HG03108 (cell line): ENCODE measurements around the gene LZTR1.
"Not testable (repeated sequence)": the region's sequence is repeated elsewhere in the genome, so short reads cannot be mapped to it uniquely, and the experiment has no call there.

ENCODE experiments used
- ATAC-seq: cut with Tn5 transposase; IDR thresholded peaks from one replicate; pipeline ENCODE4 v1.9.1; 2021; ENCODE audit warnings: moderate library complexity; ENCODE audit not compliant: unreplicated experiment

The LZTR1 gene

GRCh38 chr22:20994128-20994901, 12.2 kb downstream of the LZTR1 start:
- ATAC-seq = no peak

DNA sequence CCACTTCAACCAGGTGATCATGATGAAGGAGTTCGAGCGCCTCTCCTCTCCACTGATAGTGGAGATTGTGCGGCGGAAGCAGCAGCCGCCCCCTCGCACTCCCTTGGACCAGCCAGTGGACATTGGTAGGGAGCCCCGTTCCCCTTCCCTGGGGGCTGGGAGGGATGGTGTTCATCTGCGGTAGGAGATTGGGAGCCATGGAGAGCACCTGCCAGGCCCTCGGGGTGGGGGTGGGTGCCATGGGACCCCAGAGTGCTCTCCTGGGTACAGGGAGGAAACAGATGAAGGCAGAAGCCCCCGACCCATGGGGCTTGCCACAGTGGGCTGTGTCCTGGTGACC, 12.8 kb downstream of the LZTR1 start:
- no peak for ATAC-seq

- no peak for ATAC-seq
These were observed 13.4 kb downstream of the LZTR1 start for GRCh38 chr22:20995329-20996030.

- no peak for ATAC-seq
These were observed 13.9 kb downstream of the LZTR1 start for GRCh38 chr22:20996031-20996410.

- ATAC-seq = no peak
These were observed 14.8 kb downstream of the LZTR1 start for GRCh38 chr22:20996598-20997535.

GRCh38 chr22:20997536-20998257, 15.6 kb downstream of the LZTR1 start:
- no peak for ATAC-seq

DNA sequence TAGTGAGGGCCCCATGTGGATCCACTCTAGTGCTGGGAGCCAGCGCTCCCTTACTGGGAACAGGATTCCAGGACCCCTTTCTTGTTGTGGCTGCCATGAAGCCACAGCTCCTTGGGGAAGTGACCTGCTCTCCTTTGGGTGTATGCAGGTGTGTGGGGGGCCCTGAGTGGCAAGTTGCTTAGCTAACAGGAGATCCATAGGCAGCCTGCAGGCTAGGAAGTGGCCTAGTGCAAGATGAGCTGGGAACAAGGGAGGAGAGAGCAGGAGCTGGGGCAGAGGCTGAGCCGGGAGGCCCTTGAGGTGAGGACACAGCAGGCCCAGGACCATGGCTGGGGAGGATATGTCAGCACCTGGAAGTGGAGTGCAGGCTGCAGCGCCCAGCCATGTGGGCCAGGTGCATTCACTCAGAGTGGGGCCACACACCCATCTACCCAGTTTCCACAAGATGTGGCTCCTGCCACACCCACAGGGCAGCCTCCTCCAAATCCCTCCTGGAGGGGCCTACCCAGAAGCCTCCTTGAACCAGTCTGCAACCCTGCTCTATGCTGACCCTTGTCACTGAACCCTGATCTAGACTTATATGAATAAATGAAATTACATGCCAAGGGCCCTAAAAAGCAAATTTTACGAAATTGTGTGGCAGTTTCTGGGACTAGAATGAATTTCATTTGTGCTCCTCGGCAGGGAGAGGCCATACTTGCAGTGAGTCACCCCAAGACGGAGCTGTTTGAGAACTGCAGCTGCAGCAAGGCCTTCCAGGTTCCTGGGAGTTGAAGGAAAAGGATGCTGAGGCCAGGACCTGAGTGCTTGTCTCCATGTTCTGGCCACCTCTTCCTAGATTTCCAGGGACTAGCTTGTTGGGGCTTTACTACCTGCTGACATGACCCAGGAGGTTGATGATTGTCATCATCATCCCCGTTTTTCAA, 16.6 kb downstream of the LZTR1 start:
- ATAC-seq = no peak

GRCh38 chr22:20999350-21000206, 17.5 kb downstream of the LZTR1 start:
- no peak for ATAC-seq

GRCh38 chr22:21000207-21000986, 18.3 kb downstream of the LZTR1 start:
- no peak for ATAC-seq

GRCh38 chr22:21000987-21001600, 19.0 kb downstream of the LZTR1 start:
- no peak for ATAC-seq

DNA sequence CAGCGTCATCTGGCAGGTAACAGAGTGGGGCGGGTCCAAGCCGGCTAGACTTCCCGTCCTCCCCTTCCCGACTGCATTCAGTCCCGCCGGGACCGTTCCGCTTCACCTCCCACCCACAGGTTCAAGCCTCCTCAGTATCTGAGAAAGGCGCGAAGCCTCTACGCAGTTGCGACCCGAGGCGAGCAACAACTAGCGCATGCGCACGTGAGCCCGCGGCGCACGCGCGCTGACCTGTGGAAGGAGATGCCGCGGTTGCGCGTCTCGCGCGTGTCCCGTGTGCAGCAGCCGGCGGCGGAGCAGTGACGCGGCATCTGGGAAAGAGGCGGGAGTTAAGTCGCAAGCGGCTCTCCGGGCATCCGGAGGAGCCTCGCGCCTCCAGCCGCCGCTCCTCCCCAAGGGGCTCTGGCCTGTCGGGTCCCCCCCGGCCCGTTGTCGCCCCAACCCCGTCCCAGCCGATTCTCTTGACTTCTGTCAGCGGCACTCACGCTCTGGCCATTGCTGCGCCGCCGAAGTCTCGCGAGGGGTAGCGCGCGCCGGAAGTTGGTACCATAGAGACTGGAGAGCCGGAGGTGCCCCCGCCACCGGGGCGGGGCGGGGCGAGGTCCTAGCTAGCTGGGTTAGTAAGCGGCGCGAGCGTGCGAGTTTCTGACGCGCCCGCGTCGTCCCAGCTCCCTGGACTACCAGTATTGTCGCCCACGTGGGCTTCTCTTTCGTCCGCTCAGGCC, 19.7 kb downstream of the LZTR1 start, which contains the start of gene THAP7:
TSS of gene THAP7 (minus strand) at position 518 of the 725 bp plus-strand sequence. CDS start at position 311, 207 bp downstream.
- ATAC-seq = peak; percentile 82

- no peak for ATAC-seq
These were observed 21.7 kb downstream of the LZTR1 start for GRCh38 chr22:21003782-21004181.

GRCh38 chr22:21009208-21009607, 27.1 kb downstream of the LZTR1 start:
- not testable (repeated sequence) for ATAC-seq

- no peak for ATAC-seq
These were observed 27.7 kb downstream of the LZTR1 start for GRCh38 chr22:21009638-21010425.

GRCh38 chr22:21010426-21011113, 28.5 kb downstream of the LZTR1 start:
- ATAC-seq = no peak
